Hair follicular keratinocyte (primary cell): ENCODE measurements around the gene PPP1R13B. TPM values are rescaled to one million over a fixed set of nuclear protein-coding genes. Genes with fewer than 3 reads are reported as not detected.

Experiments used
- total RNA-seq: library from RNA; depleted of rRNA; stranded (reverse); fragments of >200 nt; gene quantifications from 2 replicates; pipeline ENCODE4 v1.2.3, GENCODE V29; 2015

Gene PPP1R13B
- 4.8 and 7.0 TPM in 2 replicates for total RNA-seq

GRCh38 chr14:103847451-103848174 is at the start of gene PPP1R13B:
Gene PPP1R13B (minus strand): TSS chr14:103847575. CDS start chr14:103847307, 268 bp downstream.

GRCh38 chr14:103715052-103716000 is 132.0 kb downstream of the PPP1R13B start, which contains the start of the genes XRCC3 and ZFYVE21:
Gene XRCC3 (minus strand): TSS chr14:103715451. CDS start chr14:103711087, 4,364 bp downstream.
Gene ZFYVE21 (plus strand): TSS chr14:103715810. CDS start chr14:103715842, 32 bp downstream.

Other genes starting within 250 kb of the PPP1R13B start
- gene KLC1, start 218.4 kb downstream of the PPP1R13B start, total RNA-seq: 138 and 152 TPM in 2 replicates
- gene XRCC3, start 132.1 kb downstream of the PPP1R13B start, total RNA-seq: 23.0 and 47.6 TPM in 2 replicates
- 67.7 and 97.8 TPM in 2 replicates for gene ZFYVE21, start 131.8 kb downstream of the PPP1R13B start, total RNA-seq
- gene TDRD9, start 80.9 kb upstream of the PPP1R13B start, total RNA-seq: 0.62 and 0.91 TPM in 2 replicates
- not detected in 2 replicates for gene RD3L, start 95.0 kb upstream of the PPP1R13B start, total RNA-seq
- not detected in 2 replicates for gene ASPG, start 238.1 kb upstream of the PPP1R13B start, total RNA-seq